Endodermal cell (in vitro differentiated cells): ENCODE measurements around the gene ANKRD65. TPM values are rescaled to one million over a fixed set of nuclear protein-coding genes. Genes with fewer than 3 reads are reported as not detected.

ENCODE experiments used
- DNase-seq: peaks from one replicate; pipeline ENCODE4 v3.0.0-alpha.2; 2017
- H3K27ac ChIP-seq: 2 replicates; pipeline ENCODE4 v1.5.1; 2013; ENCODE audit warnings: mild to moderate bottlenecking, low read depth, low read length, moderate library complexity
- H3K27me3 ChIP-seq: 2 replicates; pipeline ENCODE4 v1.6.1; 2013; ENCODE audit warnings: mild to moderate bottlenecking, low read length, moderate library complexity; ENCODE audit not compliant: insufficient read depth, control insufficient read depth, poor library complexity, severe bottlenecking
- H3K36me3 ChIP-seq: 2 replicates; pipeline ENCODE4 v1.7.0; 2013; ENCODE audit warnings: mild to moderate bottlenecking, low read length, moderate library complexity; ENCODE audit not compliant: control insufficient read depth, insufficient read depth
- H3K4me1 ChIP-seq: one replicate; pipeline ENCODE4 v1.7.0; 2013; ENCODE audit warnings: low read length; ENCODE audit not compliant: control insufficient read depth, insufficient read depth
- H3K4me3 ChIP-seq: 2 replicates; pipeline ENCODE4 v1.5.1; 2013; ENCODE audit warnings: mild to moderate bottlenecking, low read length, moderate library complexity
- H3K9ac ChIP-seq: 2 replicates; pipeline ENCODE4 v1.6.1; 2013; ENCODE audit warnings: mild to moderate bottlenecking, low read length, moderate library complexity; ENCODE audit not compliant: poor library complexity, severe bottlenecking; ENCODE audit errors: extremely low read depth
- H3K9me3 ChIP-seq: 2 replicates; pipeline ENCODE4 v1.6.1; 2013; ENCODE audit warnings: mild to moderate bottlenecking, low read length, moderate library complexity; ENCODE audit not compliant: control insufficient read depth
- H3K27ac Mint-ChIP-seq: 2 replicates; pipeline ENCODE4 v1.8.0; 2020; ENCODE audit warnings: mixed read lengths
- H3K27me3 Mint-ChIP-seq: 2 replicates; pipeline ENCODE4 v1.8.0; 2021; ENCODE audit warnings: mild to moderate bottlenecking, mixed read lengths; ENCODE audit not compliant: insufficient read depth
- H3K36me3 Mint-ChIP-seq: 2 replicates; pipeline ENCODE4 v1.8.0; 2020; ENCODE audit warnings: low read depth, mixed read lengths
- H3K4me1 Mint-ChIP-seq: 2 replicates; pipeline ENCODE4 v1.8.0; 2020; ENCODE audit warnings: mixed read lengths
- H3K4me3 Mint-ChIP-seq: 2 replicates; pipeline ENCODE4 v1.8.0; 2020; ENCODE audit warnings: mild to moderate bottlenecking, moderate library complexity, mixed read lengths
- H3K9me3 Mint-ChIP-seq: 2 replicates; pipeline ENCODE4 v1.8.0; 2020; ENCODE audit warnings: mild to moderate bottlenecking, mixed read lengths
- WGBS, 2 experiments: methylation state at CpG; one replicate each; pipeline versions ENCODE4 v1.1.5 to v1.1.7; 2013; ENCODE audit warnings: missing lambda C conversion rate in 2 of 2, mixed read lengths in 1 of 2; ENCODE audit not compliant: insufficient coverage in 1 of 2, insufficient read length in 1 of 2; 5-methylcytosine and 5-hydroxymethylcytosine counted together
- total RNA-seq, 2 donors: library from RNA; stranded (reverse); fragmentation: NEBNext Ultra II Directional in 1 of 2; extraction: Animal tissue kit (Norgen Biotek cat#: 25700) in 1 of 2; gene quantifications; 2 replicates in 1 of 2; 3 replicates in 1 of 2; pipeline ENCODE4 v1.2.1, GENCODE V29; 2021
- TF ChIP-seq, protein P1 (sequence below): fragments of 200-600 bp; sonication (generic); conservative IDR thresholded peaks from 2 replicates; pipeline ENCODE4 v1.5.0; 2021; ENCODE audit warnings: antibody characterized with exemption, mild to moderate bottlenecking

The ANKRD65 gene
- total RNA-seq, 2 donors from 2014 or later, result 1.6 TPM

DNA sequence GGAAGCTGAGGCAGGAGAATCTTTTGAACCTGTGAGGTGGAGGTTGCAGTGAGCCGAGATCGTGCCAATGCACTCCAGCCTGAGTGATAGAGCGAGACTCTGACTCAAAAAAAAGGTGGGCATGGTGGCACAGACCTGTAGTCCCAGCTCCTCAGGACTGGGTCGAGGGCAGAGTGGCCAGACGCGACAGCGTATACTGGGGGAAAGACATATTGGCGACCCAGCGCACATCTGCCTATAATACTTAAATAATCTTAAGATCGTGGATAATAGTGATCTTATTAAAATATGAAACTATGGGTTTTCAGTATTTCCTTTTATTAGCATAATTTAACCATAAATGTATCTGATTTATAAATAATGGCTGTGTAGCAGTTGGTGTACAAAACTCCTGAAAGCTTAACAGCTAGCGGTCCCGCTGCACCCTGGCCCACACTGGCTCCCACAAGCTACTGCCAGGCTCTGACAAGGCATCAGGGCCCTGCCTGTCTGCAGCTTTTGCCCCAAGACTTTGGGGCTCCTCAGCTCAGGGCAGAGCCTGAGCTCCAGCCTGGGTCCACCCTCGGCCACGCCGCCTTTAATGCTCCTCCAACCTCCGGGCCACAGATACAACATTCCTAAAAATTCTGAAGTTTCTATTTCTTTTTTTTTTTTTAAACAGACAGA, 43.4 kb downstream of the ANKRD65 start:
- Mint-ChIP-seq H3K27me3 (no peaks in the 10 kb centered on the region), H3K27ac (no peak overlapping the region), H3K4me3 (no peak overlapping the region), H3K36me3 (peaks cover 10% of the 10 kb centered on the region), H3K4me1 (peaks cover 4% of the 10 kb centered on the region), H3K9me3 (no peaks in the 10 kb centered on the region)
- H3K9ac ChIP-seq, result no peak overlapping the region
- H3K4me3 ChIP-seq, result no peak overlapping the region
- TF ChIP-seq, protein P1, sequence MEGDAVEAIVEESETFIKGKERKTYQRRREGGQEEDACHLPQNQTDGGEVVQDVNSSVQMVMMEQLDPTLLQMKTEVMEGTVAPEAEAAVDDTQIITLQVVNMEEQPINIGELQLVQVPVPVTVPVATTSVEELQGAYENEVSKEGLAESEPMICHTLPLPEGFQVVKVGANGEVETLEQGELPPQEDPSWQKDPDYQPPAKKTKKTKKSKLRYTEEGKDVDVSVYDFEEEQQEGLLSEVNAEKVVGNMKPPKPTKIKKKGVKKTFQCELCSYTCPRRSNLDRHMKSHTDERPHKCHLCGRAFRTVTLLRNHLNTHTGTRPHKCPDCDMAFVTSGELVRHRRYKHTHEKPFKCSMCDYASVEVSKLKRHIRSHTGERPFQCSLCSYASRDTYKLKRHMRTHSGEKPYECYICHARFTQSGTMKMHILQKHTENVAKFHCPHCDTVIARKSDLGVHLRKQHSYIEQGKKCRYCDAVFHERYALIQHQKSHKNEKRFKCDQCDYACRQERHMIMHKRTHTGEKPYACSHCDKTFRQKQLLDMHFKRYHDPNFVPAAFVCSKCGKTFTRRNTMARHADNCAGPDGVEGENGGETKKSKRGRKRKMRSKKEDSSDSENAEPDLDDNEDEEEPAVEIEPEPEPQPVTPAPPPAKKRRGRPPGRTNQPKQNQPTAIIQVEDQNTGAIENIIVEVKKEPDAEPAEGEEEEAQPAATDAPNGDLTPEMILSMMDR, result no peak
- H3K9me3 ChIP-seq, result no peaks in the 10 kb centered on the region
- no peaks in the 10 kb centered on the region for H3K4me1 ChIP-seq
- no peaks in the 10 kb centered on the region for H3K27me3 ChIP-seq
- no peak overlapping the region for H3K27ac ChIP-seq
- 94 to 98% methylated on average over 7 to 13 of the region's 16 CpGs for WGBS, 2 experiments
- H3K36me3 ChIP-seq, result peaks cover 6% of the 10 kb centered on the region
- no peak for DNase-seq

DNA sequence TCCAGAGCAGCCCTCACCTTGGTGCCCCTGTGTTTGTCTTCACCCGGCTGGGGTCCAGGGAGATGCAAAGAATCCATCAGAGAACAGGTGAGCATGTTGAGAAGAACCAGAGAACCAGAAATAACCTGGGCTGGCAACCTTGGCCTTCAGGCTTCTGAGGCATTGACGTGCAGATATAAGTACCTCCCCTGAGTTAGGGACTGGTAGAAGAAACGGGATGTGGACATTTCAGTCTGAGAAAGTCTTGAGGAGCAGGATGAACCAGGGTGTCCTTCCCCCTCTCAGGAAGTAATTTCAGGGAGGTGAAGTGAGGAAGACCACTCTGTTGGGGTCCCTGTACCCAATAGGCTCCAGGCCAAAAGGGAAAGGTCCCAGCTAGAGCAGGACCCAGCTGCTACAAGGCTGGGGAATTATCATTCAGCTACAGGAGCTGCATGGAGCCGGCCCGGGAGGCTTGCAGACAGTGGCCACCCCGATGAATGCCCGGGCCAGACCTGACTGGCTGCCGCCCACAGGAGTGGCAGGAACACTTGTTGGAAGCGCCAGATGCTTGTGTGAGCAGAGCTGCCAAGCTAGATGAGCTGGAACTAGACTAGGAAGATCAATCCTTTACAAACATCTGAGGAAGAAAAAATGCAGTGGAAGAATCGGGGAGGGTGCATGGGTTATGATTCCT, 44.4 kb downstream of the ANKRD65 start:
- TF ChIP-seq, protein P1, result no peak
- H3K27ac Mint-ChIP-seq, result no peak overlapping the region
- peak overlapping the region; percentile 76 for H3K4me3 Mint-ChIP-seq
- peaks cover 7% of the 10 kb centered on the region for H3K36me3 ChIP-seq
- DNase-seq, result no peak
- peaks cover 10% of the 10 kb centered on the region for H3K36me3 Mint-ChIP-seq
- H3K4me1 Mint-ChIP-seq, result peaks cover 4% of the 10 kb centered on the region
- no peak overlapping the region for H3K27ac ChIP-seq
- H3K27me3 Mint-ChIP-seq, result no peaks in the 10 kb centered on the region
- no peak overlapping the region for H3K9ac ChIP-seq
- no peaks in the 10 kb centered on the region for H3K9me3 Mint-ChIP-seq
- 91 to 99% methylated on average over 9 to 10 of the region's 10 CpGs for WGBS, 2 experiments
- H3K4me3 ChIP-seq, result no peak overlapping the region
- H3K4me1 ChIP-seq, result no peaks in the 10 kb centered on the region
- H3K9me3 ChIP-seq, result no peaks in the 10 kb centered on the region
- H3K27me3 ChIP-seq, result no peaks in the 10 kb centered on the region

DNA sequence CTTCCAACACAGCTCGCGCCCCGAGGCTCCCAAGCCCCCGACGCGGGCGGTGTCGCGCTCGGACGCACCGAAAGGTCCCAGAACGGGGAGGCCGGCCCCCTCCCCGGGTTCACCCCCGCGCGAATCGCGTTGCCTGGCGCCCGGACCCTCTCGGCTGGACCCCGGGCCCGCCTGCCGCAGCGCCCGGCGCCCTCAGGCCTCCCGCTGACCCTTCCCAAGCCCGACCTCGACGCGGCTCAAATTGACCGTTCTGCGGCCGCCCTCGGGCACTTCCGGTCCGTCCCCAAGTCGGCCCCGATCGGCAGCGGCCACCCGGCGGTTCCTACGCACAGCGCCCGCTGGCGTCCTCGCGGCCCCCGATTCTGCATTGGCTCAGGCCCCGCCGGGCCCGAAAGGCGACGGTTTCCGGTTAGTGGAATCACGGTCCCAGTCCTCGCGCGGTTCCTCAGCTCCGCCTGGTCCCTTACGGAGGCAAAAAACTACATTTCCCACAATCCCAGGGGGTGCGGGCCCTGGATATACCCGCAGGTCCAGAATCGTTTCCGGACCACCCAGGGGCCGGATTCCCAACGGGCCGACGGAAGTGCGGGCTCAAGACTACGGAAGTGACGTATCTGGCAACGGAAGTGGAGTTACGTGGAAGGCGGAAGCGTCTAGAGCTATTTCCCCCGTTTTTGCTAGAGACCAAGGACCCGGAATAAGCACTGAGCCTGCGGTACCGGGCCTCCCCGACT, 46.0 kb downstream of the ANKRD65 start, which contains the start of gene AURKAIP1:
Gene AURKAIP1, minus strand, starts transcription at position 279 of the 734 bp plus-strand sequence. CDS start 451 bp downstream, outside the sequence.
- Histone ChIP-seq H3K9me3 (no peaks in the 10 kb centered on the region), H3K9ac (peak within 1 kb of the TSS; percentile 85), H3K4me3 (peak within 1 kb of the TSS; percentile 86), H3K27ac (peak within 1 kb of the TSS; percentile 72), H3K36me3 (peaks cover 12% of the 10 kb centered on the region), H3K27me3 (no peaks in the 10 kb centered on the region), H3K4me1 (no peaks in the 10 kb centered on the region)
- DNase-seq, result peak; percentile 99
- Mint-ChIP-seq H3K4me3 (peak within 1 kb of the TSS; percentile 76), H3K36me3 (peaks cover 8% of the 10 kb centered on the region), H3K27me3 (no peaks in the 10 kb centered on the region), H3K9me3 (no peaks in the 10 kb centered on the region), H3K4me1 (peaks cover 4% of the 10 kb centered on the region), H3K27ac (peak within 1 kb of the TSS; percentile 96)
- WGBS, 2 experiments, result 0% methylated on average over 50 to 85 of the region's 85 CpGs
- TF ChIP-seq, protein P1, result peak; percentile 48
